Colonic mucosa (tissue), 4 donors: ENCODE measurements around the gene ZNF471. TPM values are rescaled to one million over a fixed set of nuclear protein-coding genes. Genes with fewer than 3 reads are reported as not detected.
A peak's percentile ranks its signal among the peaks of the same experiment; 100 is the strongest.

ENCODE experiments used
- DNase-seq: peaks from one replicate; pipeline ENCODE4 v3.0.0-alpha.2; 2020
- H3K27ac ChIP-seq: fragments of 200-600 bp; one replicate; pipeline ENCODE4 v1.8.0; 2021
- H3K27me3 ChIP-seq: fragments of 200-600 bp; one replicate; pipeline ENCODE4 v1.8.0; 2021
- H3K36me3 ChIP-seq: fragments of 200-600 bp; one replicate; pipeline ENCODE4 v1.8.0; 2021
- H3K4me1 ChIP-seq: fragments of 200-600 bp; one replicate; pipeline ENCODE4 v1.8.0; 2021; ENCODE audit warnings: mild to moderate bottlenecking
- H3K4me3 ChIP-seq: fragments of 200-600 bp; one replicate; pipeline ENCODE4 v1.8.0; 2021
- H3K9ac ChIP-seq, 2 donors: one replicate each; pipeline ENCODE4 v1.7.0; 2013; ENCODE audit warnings: control low read depth in 2 of 2, low read depth in 2 of 2, low read length in 2 of 2
- H3K9me3 ChIP-seq: fragments of 200-600 bp; one replicate; pipeline ENCODE4 v1.8.0; 2021
- intact Hi-C: fragments of 100-400 bp; cut with DNase I; formaldehyde crosslinking; loops from one replicate; pipeline ENCODE4 v1.14.1; 2022
- total RNA-seq, 2 donors: library from RNA; stranded (reverse); fragmentation: NEBNext Ultra II Directional in 1 of 2; extraction: Animal tissue kit (Norgen Biotek cat#: 25700) in 1 of 2; gene quantifications; one replicate each; pipeline ENCODE4 v1.2.1, GENCODE V29; 2021
- TF ChIP-seq, protein P1 (sequence below): fragments of 200-600 bp; IDR thresholded peaks from one replicate; pipeline ENCODE4 v1.8.0; 2022; ENCODE audit warnings: antibody characterized with exemption, mild to moderate bottlenecking
- donor health status: healthy.
- donor health status: DM: no; HTN: no; CAD: no.
- donor health status: DM: no; HTN: no; CAD: no.

ZNF471 gene
- total RNA-seq, 2 donors from 2014 or later: 2.1 to 4.2 TPM

DNA sequence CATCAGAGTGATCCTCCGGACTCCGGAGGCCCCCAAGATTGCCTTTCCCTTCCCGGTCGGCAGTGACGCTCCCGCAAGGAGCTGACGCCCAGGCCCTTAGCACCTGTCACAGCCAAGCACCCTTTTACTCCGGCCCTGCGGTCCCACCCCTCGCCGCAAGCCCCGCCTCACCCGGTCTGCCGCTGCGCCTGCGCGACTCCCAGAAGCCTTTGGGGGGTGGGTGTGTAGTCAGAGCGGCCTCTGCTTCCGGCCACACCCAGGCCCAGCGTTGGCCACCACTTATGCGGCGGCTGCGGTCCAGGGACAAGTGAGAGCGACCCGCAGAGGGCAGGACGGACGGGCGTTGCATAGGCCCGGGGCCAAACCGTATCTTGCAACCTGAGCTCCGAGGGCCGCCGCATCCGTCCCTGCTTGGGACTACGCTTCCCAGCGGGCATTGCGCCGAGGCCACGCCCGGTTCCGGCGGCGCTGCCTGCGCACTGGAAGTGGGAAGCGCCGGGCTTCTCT lies 30.7 kb downstream of the ZNF471 start:
- Histone ChIP-seq H3K9ac (peak overlapping the region in 1 of 2 donors; percentile 40), H3K9me3 (no peaks in the 10 kb centered on the region), H3K36me3 (no peaks in the 10 kb centered on the region), H3K27ac (peak overlapping the region; percentile 86), H3K4me3 (peak overlapping the region; percentile 65), H3K27me3 (no peaks in the 10 kb centered on the region), H3K4me1 (no peaks in the 10 kb centered on the region)
- intact Hi-C loops: no loop called here
- TF ChIP-seq, protein P1, sequence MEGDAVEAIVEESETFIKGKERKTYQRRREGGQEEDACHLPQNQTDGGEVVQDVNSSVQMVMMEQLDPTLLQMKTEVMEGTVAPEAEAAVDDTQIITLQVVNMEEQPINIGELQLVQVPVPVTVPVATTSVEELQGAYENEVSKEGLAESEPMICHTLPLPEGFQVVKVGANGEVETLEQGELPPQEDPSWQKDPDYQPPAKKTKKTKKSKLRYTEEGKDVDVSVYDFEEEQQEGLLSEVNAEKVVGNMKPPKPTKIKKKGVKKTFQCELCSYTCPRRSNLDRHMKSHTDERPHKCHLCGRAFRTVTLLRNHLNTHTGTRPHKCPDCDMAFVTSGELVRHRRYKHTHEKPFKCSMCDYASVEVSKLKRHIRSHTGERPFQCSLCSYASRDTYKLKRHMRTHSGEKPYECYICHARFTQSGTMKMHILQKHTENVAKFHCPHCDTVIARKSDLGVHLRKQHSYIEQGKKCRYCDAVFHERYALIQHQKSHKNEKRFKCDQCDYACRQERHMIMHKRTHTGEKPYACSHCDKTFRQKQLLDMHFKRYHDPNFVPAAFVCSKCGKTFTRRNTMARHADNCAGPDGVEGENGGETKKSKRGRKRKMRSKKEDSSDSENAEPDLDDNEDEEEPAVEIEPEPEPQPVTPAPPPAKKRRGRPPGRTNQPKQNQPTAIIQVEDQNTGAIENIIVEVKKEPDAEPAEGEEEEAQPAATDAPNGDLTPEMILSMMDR: no peak
- peak; percentile 93 for DNase-seq

DNA sequence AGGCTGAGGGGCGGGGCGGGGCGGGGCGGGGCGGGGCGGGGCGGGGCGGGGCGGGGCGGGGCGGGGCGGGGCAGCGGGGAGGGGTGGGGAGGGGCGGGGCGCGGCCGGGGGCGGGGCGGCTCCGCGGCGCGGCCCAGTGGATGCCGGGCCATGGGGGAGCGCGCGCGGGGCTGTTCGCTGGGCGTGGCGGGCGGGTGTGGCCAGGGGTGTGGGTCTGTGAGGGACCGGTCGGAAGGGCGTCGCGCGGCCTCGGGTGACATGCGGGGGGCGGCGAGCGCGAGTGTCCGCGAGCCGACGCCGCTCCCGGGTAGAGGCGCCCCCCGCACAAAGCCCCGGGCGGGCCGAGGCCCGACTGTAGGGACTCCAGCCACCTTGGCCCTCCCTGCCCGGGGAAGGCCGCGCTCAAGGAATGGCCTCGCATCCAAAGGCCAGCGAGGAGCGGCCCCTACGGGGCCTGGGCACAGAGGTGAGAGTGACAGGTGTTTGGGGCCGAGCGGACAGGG lies 31.2 kb downstream of the ZNF471 start, which contains the start of gene ZFP28:
Gene ZFP28, plus strand, starts transcription at position 188 of the 503 bp plus-strand sequence. Its CDS starts 71 bp downstream, at position 259.
- peak within 1 kb of the TSS; percentile 40 to 43 for H3K9ac ChIP-seq
- H3K9me3 ChIP-seq: no peaks in the 10 kb centered on the region
- H3K4me1 ChIP-seq: no peaks in the 10 kb centered on the region
- peak within 1 kb of the TSS; percentile 65 for H3K4me3 ChIP-seq
- peak within 1 kb of the TSS; percentile 86 for H3K27ac ChIP-seq
- H3K27me3 ChIP-seq: no peaks in the 10 kb centered on the region
- H3K36me3 ChIP-seq: no peaks in the 10 kb centered on the region
- peak; percentile 81 for DNase-seq
- TF ChIP-seq, protein P1: no peak
- intact Hi-C loops: no loop called here

DNA sequence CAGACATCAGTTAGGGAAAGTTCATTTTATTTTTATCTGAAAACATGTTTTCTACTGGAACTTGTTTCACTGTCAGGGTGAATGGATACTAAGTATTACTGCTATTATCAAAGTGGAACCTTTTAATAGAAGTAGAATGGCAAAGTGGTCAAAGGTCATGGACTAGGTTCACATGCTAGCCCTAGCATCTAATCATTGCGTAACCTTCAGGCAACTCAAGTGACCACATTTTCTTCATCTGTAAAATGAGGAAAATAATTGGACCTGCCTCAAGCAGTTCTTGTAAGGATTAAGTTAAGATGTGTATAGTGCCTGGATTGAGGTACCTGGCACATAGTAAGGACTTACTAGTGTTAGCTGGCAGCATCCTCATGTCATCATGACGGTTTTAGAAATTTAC lies 36.1 kb downstream of the ZNF471 start:
- no peak for DNase-seq
- H3K36me3 ChIP-seq: no peaks in the 10 kb centered on the region
- no peaks in the 10 kb centered on the region for H3K4me1 ChIP-seq
- intact Hi-C loops: no loop called here
- TF ChIP-seq, protein P1: no peak
- H3K4me3 ChIP-seq: no peak overlapping the region
- no peaks in the 10 kb centered on the region for H3K27me3 ChIP-seq
- no peaks in the 10 kb centered on the region for H3K9me3 ChIP-seq
- no peak overlapping the region for H3K27ac ChIP-seq
- no peak overlapping the region for H3K9ac ChIP-seq

DNA sequence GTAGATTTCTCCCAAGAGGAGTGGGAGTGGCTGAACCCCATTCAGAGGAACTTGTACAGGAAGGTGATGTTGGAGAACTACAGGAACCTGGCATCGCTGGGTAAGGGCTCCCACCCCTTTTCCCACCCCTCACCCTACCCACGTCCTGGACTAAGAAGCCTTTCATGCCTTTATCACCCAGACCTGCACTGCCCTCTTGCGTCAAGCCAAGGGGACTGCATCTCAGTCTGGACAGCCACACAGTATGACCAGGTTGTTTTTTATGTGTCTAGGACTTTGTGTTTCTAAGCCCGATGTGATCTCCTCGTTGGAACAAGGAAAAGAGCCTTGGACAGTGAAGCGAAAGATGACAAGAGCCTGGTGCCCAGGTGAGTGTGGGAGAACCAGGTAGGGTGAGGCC lies 39.9 kb downstream of the ZNF471 start:
- no peaks in the 10 kb centered on the region for H3K27me3 ChIP-seq
- no peaks in the 10 kb centered on the region for H3K36me3 ChIP-seq
- H3K27ac ChIP-seq: no peak overlapping the region
- intact Hi-C loops: no loop called here
- no peak for DNase-seq
- TF ChIP-seq, protein P1: no peak
- H3K9me3 ChIP-seq: no peaks in the 10 kb centered on the region
- H3K9ac ChIP-seq: no peak overlapping the region
- no peaks in the 10 kb centered on the region for H3K4me1 ChIP-seq
- no peak overlapping the region for H3K4me3 ChIP-seq

DNA sequence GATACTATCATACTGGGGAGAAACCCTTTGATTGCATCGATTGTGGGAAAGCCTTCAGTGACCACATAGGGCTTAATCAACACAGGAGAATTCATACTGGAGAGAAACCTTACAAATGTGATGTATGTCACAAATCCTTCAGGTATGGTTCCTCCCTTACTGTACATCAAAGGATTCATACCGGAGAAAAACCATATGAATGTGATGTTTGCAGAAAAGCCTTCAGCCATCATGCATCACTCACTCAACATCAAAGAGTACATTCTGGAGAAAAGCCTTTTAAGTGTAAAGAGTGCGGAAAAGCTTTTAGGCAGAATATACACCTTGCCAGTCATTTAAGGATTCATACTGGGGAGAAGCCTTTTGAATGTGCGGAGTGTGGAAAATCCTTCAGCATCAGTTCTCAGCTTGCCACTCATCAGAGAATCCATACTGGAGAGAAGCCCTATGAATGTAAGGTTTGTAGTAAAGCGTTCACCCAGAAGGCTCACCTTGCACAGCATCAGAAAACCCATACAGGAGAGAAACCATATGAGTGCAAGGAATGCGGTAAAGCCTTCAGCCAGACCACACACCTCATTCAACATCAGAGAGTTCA lies 46.7 kb downstream of the ZNF471 start:
- H3K4me3 ChIP-seq: no peak overlapping the region
- TF ChIP-seq, protein P1: no peak
- no peaks in the 10 kb centered on the region for H3K36me3 ChIP-seq
- intact Hi-C loops: no loop called here
- DNase-seq: no peak
- peaks cover 20% of the 10 kb centered on the region for H3K9me3 ChIP-seq
- H3K4me1 ChIP-seq: no peaks in the 10 kb centered on the region
- H3K9ac ChIP-seq: no peak overlapping the region
- H3K27me3 ChIP-seq: no peaks in the 10 kb centered on the region
- no peak overlapping the region for H3K27ac ChIP-seq
